ENCODE results near the gene ANKRD34A. TPM values are rescaled to one million over a fixed set of nuclear protein-coding genes. Genes with fewer than 3 reads are reported as not detected.

ANKRD34A gene
- polyA plus RNA-seq, 1 donor from 2014 or later, result 1.7 TPM

DNA sequence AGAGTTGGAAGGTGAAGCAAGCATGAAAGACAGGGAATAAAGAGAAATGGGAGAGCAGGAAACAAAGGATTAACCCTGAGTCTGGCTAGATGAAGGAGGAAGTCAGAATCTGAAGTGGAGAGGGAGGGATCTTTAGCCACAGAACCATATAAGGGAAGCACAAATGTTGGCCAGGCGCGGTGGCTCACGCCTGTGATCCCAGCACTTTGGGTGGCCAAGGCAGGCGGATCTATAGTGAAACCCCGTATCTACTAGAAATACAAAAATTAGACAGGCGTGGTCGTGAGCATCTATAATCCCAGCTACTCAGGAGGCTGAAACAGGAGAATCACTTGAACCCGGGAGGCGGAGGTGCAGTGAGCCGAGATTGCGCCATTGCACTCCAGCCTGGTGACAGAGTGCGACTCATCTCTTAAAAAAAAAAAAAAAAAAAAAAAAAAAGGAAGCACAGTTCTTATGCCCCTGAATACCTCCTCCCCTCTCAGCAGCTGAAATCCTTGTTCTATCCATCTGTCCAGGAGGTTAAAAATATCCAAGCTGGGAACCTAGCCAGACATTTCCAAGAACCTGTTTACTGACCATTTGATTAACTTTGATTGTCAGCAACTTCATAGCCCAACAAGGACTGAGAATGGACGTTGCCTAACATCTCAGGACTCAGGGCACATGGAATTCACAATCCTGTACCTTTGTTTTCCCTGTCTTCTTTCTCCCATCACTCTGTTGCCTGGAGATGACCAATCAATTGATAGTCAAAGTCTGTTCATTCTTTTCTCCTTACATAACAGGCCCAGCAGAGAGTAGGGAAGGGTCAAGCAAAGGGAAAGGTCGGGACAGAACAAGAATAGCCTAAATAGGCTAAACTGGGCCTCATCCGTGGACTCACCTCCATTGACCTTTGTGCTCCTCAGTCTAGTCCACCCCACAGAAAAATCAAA is 21.4 kb upstream of the ANKRD34A start:
- no peak overlapping the region for H3K4me2 ChIP-seq (ENCODE audit: low read length)
- peaks cover 4% of the 10 kb centered on the region for H3K79me2 ChIP-seq (replicated peaks; ENCODE audit: insufficient read depth, low read length)
- no peak overlapping the region for H2AFZ ChIP-seq (ENCODE audit: low read depth, low read length)
- no peaks in the 10 kb centered on the region for H3K9me3 ChIP-seq (ENCODE audit: low read length)
- TF ChIP-seq POLR2AphosphoS5 (IDR thresholded peaks at IDR 0.05) (no peak), EZH2 (IDR thresholded peaks at IDR 0.05; ENCODE audit: borderline replicate concordance, insufficient read depth, low read length, poor library complexity, severe bottlenecking) (no peak), EP300 (conservative IDR thresholded peaks at IDR 0.05; ENCODE audit: poor library complexity, severe bottlenecking) (no peak), MXI1 (conservative IDR thresholded peaks at IDR 0.05; ENCODE audit: poor library complexity, severe bottlenecking) (no peak), SMC3 (conservative IDR thresholded peaks at IDR 0.05; ENCODE audit: poor library complexity) (no peak), TAF1 (IDR thresholded peaks at IDR 0.05; ENCODE audit: low read depth) (no peak), RAD21 (conservative IDR thresholded peaks at IDR 0.05) (no peak)
- TF ChIP-seq, protein P1, sequence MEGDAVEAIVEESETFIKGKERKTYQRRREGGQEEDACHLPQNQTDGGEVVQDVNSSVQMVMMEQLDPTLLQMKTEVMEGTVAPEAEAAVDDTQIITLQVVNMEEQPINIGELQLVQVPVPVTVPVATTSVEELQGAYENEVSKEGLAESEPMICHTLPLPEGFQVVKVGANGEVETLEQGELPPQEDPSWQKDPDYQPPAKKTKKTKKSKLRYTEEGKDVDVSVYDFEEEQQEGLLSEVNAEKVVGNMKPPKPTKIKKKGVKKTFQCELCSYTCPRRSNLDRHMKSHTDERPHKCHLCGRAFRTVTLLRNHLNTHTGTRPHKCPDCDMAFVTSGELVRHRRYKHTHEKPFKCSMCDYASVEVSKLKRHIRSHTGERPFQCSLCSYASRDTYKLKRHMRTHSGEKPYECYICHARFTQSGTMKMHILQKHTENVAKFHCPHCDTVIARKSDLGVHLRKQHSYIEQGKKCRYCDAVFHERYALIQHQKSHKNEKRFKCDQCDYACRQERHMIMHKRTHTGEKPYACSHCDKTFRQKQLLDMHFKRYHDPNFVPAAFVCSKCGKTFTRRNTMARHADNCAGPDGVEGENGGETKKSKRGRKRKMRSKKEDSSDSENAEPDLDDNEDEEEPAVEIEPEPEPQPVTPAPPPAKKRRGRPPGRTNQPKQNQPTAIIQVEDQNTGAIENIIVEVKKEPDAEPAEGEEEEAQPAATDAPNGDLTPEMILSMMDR (IDR thresholded peaks at IDR 0.05; ENCODE audit: poor library complexity, severe bottlenecking), result no peak
- TF ChIP-seq, protein P2, sequence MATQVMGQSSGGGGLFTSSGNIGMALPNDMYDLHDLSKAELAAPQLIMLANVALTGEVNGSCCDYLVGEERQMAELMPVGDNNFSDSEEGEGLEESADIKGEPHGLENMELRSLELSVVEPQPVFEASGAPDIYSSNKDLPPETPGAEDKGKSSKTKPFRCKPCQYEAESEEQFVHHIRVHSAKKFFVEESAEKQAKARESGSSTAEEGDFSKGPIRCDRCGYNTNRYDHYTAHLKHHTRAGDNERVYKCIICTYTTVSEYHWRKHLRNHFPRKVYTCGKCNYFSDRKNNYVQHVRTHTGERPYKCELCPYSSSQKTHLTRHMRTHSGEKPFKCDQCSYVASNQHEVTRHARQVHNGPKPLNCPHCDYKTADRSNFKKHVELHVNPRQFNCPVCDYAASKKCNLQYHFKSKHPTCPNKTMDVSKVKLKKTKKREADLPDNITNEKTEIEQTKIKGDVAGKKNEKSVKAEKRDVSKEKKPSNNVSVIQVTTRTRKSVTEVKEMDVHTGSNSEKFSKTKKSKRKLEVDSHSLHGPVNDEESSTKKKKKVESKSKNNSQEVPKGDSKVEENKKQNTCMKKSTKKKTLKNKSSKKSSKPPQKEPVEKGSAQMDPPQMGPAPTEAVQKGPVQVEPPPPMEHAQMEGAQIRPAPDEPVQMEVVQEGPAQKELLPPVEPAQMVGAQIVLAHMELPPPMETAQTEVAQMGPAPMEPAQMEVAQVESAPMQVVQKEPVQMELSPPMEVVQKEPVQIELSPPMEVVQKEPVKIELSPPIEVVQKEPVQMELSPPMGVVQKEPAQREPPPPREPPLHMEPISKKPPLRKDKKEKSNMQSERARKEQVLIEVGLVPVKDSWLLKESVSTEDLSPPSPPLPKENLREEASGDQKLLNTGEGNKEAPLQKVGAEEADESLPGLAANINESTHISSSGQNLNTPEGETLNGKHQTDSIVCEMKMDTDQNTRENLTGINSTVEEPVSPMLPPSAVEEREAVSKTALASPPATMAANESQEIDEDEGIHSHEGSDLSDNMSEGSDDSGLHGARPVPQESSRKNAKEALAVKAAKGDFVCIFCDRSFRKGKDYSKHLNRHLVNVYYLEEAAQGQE (IDR thresholded peaks at IDR 0.05; ENCODE audit: borderline replicate concordance), result no peak
- no peak overlapping the region for H3K4me3 ChIP-seq (ENCODE audit: low read length)
- no peak overlapping the region for H3K9ac ChIP-seq (ENCODE audit: low read length)
- H3K27me3 ChIP-seq (ENCODE audit: insufficient read depth, low read depth, low read length), result no peaks in the 10 kb centered on the region
- H3K36me3 ChIP-seq (ENCODE audit: insufficient read depth, low read length), result no peaks in the 10 kb centered on the region
- H3K27ac ChIP-seq (ENCODE audit: low read length), result no peak overlapping the region
- H3K9me2 ChIP-seq (ENCODE audit: insufficient read depth, low read length), result no peaks in the 10 kb centered on the region
- no peaks in the 10 kb centered on the region for H3F3A ChIP-seq (ENCODE audit: insufficient read depth, low read length, poor library complexity, severe bottlenecking)
- H4K20me1 ChIP-seq (ENCODE audit: insufficient read depth), result peaks cover under 1% of the 10 kb centered on the region

DNA sequence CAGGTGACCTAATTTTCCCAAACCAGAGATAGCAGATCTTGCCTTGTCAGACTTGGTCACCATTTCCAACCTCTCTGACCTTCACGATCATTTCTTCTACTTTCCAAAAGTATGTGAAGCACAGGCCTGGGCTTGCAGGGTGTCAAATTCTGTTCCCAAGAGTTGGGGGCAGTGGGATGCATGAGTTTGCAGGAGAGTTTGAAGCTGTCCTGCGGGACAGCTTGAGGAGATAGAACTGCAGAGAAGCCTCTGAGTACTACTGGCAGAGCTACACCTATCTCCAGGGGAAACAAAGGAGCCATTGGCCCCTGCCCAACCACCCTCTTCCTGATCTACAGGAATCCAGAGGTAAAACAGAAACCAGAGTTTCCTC is 20.7 kb upstream of the ANKRD34A start:
- Histone ChIP-seq H3K27me3 (ENCODE audit: insufficient read depth, low read depth, low read length) (no peaks in the 10 kb centered on the region), H3K9me3 (ENCODE audit: low read length) (no peaks in the 10 kb centered on the region), H3K27ac (ENCODE audit: low read length) (no peak overlapping the region), H3K79me2 (replicated peaks; ENCODE audit: insufficient read depth, low read length) (no peaks in the 10 kb centered on the region), H3K4me3 (ENCODE audit: low read length) (no peak overlapping the region), H3K9ac (ENCODE audit: low read length) (no peak overlapping the region), H4K20me1 (ENCODE audit: insufficient read depth) (no peaks in the 10 kb centered on the region), H3K36me3 (ENCODE audit: insufficient read depth, low read length) (no peaks in the 10 kb centered on the region), H3F3A (ENCODE audit: insufficient read depth, low read length, poor library complexity, severe bottlenecking) (no peaks in the 10 kb centered on the region), H3K9me2 (ENCODE audit: insufficient read depth, low read length) (no peaks in the 10 kb centered on the region), H3K4me2 (ENCODE audit: low read length) (no peak overlapping the region), H2AFZ (ENCODE audit: low read depth, low read length) (no peak overlapping the region)
- TF ChIP-seq POLR2AphosphoS5 (IDR thresholded peaks at IDR 0.05) (no peak), EP300 (conservative IDR thresholded peaks at IDR 0.05; ENCODE audit: poor library complexity, severe bottlenecking) (no peak), SMC3 (conservative IDR thresholded peaks at IDR 0.05; ENCODE audit: poor library complexity) (no peak), EZH2 (IDR thresholded peaks at IDR 0.05; ENCODE audit: borderline replicate concordance, insufficient read depth, low read length, poor library complexity, severe bottlenecking) (no peak), MXI1 (conservative IDR thresholded peaks at IDR 0.05; ENCODE audit: poor library complexity, severe bottlenecking) (no peak), RAD21 (conservative IDR thresholded peaks at IDR 0.05) (no peak), TAF1 (IDR thresholded peaks at IDR 0.05; ENCODE audit: low read depth) (no peak)
- TF ChIP-seq, protein P1 (IDR thresholded peaks at IDR 0.05; ENCODE audit: poor library complexity, severe bottlenecking), result no peak
- TF ChIP-seq, protein P2 (IDR thresholded peaks at IDR 0.05; ENCODE audit: borderline replicate concordance), result no peak

Measured in neural cell (in vitro differentiated cells).